GM15510 (cell line): ENCODE data around the gene NDUFS1.

Experiments used
- POLR2A ChIP-seq: IDR thresholded peaks from 3 replicates; pipeline ENCODE4 v1.6.1; 2011; ENCODE audit warnings: borderline replicate concordance; ENCODE audit not compliant: insufficient read length; ENCODE audit errors: extremely low read depth

NDUFS1 gene

DNA sequence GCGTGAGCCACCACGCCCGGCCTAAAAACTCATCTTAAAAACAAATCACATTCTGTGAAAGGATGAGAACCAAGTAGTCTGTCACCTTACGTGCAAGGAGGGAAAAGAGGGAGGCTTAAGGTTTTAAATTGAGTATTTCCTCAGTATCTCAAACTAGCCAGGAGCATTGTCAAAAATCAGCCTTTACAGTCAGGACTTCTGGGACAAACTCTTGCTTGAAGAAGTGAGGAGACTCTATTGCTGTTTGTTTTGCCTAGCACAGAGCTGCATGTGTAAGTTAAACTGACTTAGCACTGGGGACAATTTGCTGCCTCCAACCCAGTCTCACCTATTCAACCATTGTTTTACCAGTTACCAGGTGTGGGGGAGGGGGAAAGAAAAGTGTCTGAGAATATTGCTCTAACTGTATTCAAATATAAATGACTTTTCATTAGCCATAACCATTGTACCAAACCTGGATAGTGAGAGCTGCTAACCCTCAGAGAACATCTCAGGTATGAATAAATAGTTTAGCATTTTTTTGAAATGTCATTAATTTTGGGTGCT is 76.9 kb downstream of the NDUFS1 start:
- no peak for TF ChIP-seq POLR2A

DNA sequence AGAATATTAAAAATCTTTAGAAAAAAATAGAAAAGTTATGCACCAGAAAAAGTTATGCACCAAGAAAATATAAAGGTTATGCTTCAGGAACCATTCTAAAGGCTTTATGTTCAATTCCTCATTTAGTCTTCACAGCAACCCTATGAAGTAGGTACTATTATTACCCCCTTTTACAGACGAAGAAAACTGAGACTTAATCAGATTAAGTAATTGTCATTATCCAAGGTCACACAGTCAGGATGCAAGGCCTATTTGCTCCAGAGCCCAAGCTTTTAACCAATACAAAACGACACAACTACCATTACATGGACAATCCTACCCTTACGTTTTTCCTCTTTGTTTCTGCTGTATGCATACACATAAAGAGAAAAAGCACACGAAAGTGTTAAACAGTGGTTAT is 78.3 kb downstream of the NDUFS1 start:
- TF ChIP-seq POLR2A = no peak

DNA sequence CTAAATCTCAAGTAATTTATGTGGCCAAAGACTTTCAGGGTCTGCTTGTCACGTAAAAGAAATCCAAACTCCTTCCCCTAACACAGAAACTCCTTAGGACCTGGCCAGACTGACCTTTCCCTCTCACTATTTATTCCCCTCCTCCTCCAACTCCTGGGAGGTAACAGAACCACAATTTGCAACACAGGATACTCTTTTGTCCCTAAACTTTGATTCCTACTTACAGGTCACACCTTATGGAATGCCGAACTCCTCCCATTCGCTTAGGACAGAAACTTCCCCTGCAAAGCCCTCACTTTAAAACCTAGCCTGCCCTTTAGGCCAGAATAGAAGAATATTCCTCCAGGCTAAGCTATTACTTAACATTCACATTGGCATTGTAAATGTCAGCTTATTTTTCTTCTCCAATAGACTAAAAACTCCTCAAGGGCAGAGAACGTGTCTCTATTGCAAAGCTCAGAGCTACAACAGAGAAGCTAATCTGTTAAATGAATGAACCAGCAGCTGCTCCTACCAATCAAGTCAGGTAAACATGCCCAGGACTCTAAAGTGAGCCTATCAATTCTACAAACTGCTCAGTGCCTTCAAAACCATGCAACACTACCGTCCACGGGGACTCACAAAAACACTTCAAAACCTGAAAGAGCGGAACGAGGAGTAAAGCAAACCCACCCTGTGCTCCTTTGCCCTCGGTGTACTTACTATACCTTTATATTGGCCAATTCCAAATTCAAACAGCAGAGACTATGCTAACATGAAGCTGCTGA is 79.4 kb downstream of the NDUFS1 start:
- TF ChIP-seq POLR2A = no peak

DNA sequence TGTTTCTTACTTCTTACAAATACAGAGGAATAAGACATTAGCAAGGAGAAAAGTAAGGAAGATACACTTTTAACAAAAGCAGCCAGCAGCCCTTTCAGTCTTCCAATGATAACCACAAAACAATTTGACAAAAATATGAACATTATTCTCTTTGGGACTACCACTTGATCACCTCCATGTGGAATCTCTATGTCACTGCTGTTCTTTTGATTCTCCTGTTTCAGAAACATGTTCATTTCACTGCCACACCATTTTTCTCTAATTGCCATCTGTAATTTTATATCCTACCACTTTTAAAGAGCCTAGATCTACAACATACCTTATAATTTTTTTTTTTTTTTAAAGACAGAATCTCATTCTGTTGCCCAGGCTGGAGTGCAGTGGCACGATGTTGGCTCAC is 84.1 kb downstream of the NDUFS1 start:
- TF ChIP-seq POLR2A = no peak

DNA sequence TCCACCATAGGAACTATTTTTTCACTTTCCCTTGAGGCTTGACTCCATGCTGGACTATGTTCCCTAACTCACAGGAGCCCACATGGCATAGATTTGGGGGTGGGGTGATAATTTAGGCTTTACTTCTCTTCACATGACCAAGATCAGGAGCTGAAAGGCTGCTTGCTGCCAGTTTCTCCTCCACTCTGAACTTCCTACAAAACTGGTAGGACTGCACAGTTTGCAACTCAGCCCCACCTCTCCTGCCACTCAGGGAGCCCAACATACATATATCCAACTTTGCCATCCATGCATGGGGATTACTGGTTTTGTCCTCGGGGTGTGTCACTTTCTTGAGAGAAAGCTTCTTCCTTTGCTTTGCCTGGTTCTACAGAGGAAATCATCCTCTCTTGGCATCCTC is 87.4 kb downstream of the NDUFS1 start:
- TF ChIP-seq POLR2A = no peak

DNA sequence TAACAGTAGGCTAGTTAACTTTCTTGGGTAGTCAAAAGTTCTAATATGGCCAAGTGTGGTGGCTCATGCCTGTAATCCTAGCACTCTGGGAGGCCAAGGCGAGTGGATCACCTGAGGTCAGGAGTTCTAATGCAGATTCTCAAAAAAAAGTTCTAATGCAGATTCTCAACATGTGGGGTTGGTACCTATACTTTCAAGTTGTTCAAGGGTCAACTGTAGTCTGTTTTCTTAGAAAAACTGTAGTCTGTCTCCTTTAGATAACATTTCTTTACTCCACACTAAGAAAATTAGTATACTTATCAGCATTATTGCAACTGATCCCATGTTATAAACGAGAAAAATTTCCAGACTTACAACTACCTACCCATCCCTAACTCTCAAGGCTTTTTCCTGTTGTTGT is 89.8 kb downstream of the NDUFS1 start:
- no peak for TF ChIP-seq POLR2A

DNA sequence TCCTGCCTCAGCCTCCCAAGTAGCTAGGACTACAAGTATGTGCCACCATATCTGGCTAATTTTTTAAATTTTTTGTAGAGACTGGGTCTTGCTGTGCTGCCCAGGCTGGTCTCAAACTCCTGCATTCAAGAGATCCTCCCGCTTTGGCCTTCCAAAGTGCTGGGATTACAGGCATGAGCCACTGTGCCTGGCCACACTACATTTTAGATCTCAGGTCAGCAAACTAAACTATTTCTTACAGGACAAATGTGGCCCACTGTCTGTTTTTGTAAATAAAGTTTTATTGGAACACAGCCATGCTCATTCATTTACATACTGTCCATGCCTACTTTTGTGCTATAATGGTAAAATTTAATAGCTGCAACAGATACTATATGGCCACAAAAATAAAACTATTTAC is 91.0 kb downstream of the NDUFS1 start:
- TF ChIP-seq POLR2A = no peak
